ENCODE data around the gene GGN. TPM values are rescaled to one million over a fixed set of nuclear protein-coding genes. Genes with fewer than 3 reads are reported as not detected.

Gene GGN
- total RNA-seq, 2 experiments from 2014 or later: 0.17 to 0.19 TPM

DNA sequence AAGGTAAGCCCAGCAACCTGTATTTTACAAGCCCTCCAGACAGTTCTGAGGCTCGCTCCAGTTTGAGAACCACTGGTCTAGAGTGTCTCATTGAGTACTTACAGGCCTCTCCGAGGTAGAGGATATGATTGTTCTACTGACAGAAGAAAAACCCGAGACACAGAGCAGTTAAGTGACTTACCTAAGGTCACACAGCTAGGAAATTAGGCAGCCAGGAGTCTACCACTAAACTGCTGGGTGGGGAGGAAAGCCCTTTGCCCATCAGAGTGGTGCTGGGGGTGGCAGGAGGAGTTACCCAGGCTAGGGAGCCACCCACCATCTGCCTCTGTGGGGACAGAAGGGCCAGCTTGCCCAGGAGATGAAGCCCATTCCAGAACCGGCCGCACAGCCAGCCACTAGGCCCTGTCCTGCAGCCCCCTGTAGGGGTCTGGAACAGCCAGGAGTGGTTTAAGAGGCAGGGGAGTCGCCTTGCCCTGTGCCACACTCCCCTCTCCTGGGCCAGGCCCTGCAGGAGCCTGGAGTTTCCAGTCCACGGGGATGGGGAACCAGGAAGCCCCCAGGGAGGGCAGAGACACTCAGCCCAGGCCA lies 37.5 kb upstream of the GGN start:
- H3K9me3 ChIP-seq (ENCODE audit: control insufficient read depth in 1 of 2, insufficient read depth in 1 of 2, low read length in 2 of 2): no peaks in the 10 kb centered on the region
- no peaks in the 10 kb centered on the region for H3K9me3 Mint-ChIP-seq
- H3K27me3 ChIP-seq (ENCODE audit: control insufficient read depth in 1 of 2, insufficient read depth in 2 of 2, low read length in 2 of 2): no peaks in the 10 kb centered on the region
- no peak overlapping the region for H3K27ac ChIP-seq (ENCODE audit: low read depth in 1 of 2, low read length in 2 of 2)
- no peak for ATAC-seq (ENCODE audit: poor library complexity)
- peak overlapping the region; percentile 40 for H3K4me3 ChIP-seq (ENCODE audit: low read length)
- peaks cover 25% of the 10 kb centered on the region for H3K4me1 Mint-ChIP-seq (ENCODE audit: low read depth)
- CTCF ChIA-PET: interaction anchor here (3.0 kb wide), 1 partner anchor 22 kb away, joined by 7 read pairs; the partner anchor contains the start of gene FAM98C
- H3K36me3 ChIP-seq (ENCODE audit: insufficient read depth, low read length): no peaks in the 10 kb centered on the region
- H3K4me3 Mint-ChIP-seq: no peak overlapping the region
- no peak overlapping the region for H3K27ac Mint-ChIP-seq
- TF ChIP-seq, protein P1, sequence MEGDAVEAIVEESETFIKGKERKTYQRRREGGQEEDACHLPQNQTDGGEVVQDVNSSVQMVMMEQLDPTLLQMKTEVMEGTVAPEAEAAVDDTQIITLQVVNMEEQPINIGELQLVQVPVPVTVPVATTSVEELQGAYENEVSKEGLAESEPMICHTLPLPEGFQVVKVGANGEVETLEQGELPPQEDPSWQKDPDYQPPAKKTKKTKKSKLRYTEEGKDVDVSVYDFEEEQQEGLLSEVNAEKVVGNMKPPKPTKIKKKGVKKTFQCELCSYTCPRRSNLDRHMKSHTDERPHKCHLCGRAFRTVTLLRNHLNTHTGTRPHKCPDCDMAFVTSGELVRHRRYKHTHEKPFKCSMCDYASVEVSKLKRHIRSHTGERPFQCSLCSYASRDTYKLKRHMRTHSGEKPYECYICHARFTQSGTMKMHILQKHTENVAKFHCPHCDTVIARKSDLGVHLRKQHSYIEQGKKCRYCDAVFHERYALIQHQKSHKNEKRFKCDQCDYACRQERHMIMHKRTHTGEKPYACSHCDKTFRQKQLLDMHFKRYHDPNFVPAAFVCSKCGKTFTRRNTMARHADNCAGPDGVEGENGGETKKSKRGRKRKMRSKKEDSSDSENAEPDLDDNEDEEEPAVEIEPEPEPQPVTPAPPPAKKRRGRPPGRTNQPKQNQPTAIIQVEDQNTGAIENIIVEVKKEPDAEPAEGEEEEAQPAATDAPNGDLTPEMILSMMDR (IDR thresholded peaks at IDR 0.05): no peak
- intact Hi-C loops (cut with DNase I, micrococcal nuclease): no loop called here
- H3K4me1 ChIP-seq (ENCODE audit: insufficient read depth, low read length): peaks cover 29% of the 10 kb centered on the region
- no peak for DNase-seq
- no peaks in the 10 kb centered on the region for H3K36me3 Mint-ChIP-seq (ENCODE audit: low read depth)
- POLR2A ChIA-PET: interaction anchor here (2.1 kb wide), 1 partner anchor 22 kb away, joined by 12 read pairs; the partner anchor contains the start of gene FAM98C
- peaks cover 5% of the 10 kb centered on the region for H3K27me3 Mint-ChIP-seq

DNA sequence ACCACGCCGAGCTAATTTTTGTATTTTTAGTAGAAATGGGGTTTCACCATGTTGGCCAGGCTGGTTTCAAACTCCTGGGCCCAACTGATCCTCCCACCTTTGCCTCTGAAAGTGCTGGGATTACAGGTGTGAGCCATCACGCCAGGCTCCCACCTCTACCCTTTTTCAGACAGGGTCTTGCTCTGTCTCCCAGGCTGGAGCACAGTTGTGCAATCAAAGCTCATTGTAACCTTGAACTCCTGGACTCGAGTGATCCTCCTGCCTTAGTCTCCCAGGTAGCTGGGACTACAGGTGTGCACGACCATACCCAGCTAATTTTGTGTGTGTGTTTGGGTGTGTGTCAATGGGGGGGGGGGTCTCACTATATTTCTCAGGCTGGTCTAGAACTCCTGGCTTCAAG lies 36.4 kb upstream of the GGN start:
- Mint-ChIP-seq H3K4me3 (no peak overlapping the region), H3K27me3 (peaks cover 5% of the 10 kb centered on the region), H3K9me3 (no peaks in the 10 kb centered on the region), H3K36me3 (ENCODE audit: low read depth) (no peaks in the 10 kb centered on the region), H3K4me1 (ENCODE audit: low read depth) (peaks cover 21% of the 10 kb centered on the region), H3K27ac (no peak overlapping the region)
- Histone ChIP-seq H3K36me3 (ENCODE audit: insufficient read depth, low read length) (no peaks in the 10 kb centered on the region), H3K9me3 (ENCODE audit: control insufficient read depth in 1 of 2, insufficient read depth in 1 of 2, low read length in 2 of 2) (no peaks in the 10 kb centered on the region), H3K27me3 (ENCODE audit: control insufficient read depth in 1 of 2, insufficient read depth in 2 of 2, low read length in 2 of 2) (no peaks in the 10 kb centered on the region), H3K27ac (ENCODE audit: low read depth in 1 of 2, low read length in 2 of 2) (no peak overlapping the region), H3K4me1 (ENCODE audit: insufficient read depth, low read length) (peaks cover 26% of the 10 kb centered on the region), H3K4me3 (ENCODE audit: low read length) (no peak overlapping the region)
- no peak for DNase-seq
- no peak for ATAC-seq (ENCODE audit: poor library complexity)
- intact Hi-C loops (cut with DNase I, micrococcal nuclease): no loop called here
- POLR2A ChIA-PET: no interaction called here
- TF ChIP-seq, protein P1 (IDR thresholded peaks at IDR 0.05): no peak
- CTCF ChIA-PET: interaction anchor here (3.0 kb wide), 1 partner anchor 21 kb away, joined by 7 read pairs; the partner anchor contains the start of gene FAM98C

DNA sequence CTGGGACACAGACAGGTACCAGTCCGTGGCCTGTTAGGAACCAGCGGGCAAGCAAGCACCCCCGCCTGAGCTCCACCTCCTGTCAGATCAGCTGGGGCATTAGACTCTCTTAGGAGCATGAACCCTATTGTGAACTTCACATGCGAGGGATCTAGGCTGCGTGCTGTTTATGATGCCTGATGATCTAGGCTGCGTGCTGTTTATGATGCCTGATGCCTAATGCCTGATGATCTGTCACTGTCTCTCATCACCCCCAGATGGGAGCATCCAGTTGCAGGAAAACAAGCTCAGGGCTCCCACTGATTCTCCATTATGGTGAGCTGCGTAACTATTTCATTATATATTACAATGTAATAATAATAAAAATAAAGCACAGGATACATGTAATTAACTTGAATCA lies 34.6 kb upstream of the GGN start:
- Histone ChIP-seq H3K27ac (ENCODE audit: low read depth in 1 of 2, low read length in 2 of 2) (no peak overlapping the region), H3K4me3 (ENCODE audit: low read length) (no peak overlapping the region), H3K27me3 (ENCODE audit: control insufficient read depth in 1 of 2, insufficient read depth in 2 of 2, low read length in 2 of 2) (no peaks in the 10 kb centered on the region), H3K4me1 (ENCODE audit: insufficient read depth, low read length) (peaks cover 35% of the 10 kb centered on the region), H3K9me3 (ENCODE audit: control insufficient read depth in 1 of 2, insufficient read depth in 1 of 2, low read length in 2 of 2) (no peaks in the 10 kb centered on the region), H3K36me3 (ENCODE audit: insufficient read depth, low read length) (no peaks in the 10 kb centered on the region)
- ChIA-PET POLR2A (no interaction called here), CTCF (no interaction called here)
- intact Hi-C loops (cut with DNase I, micrococcal nuclease): no loop called here
- TF ChIP-seq, protein P1 (IDR thresholded peaks at IDR 0.05): no peak
- ATAC-seq (ENCODE audit: poor library complexity): no peak
- no peak overlapping the region for H3K4me3 Mint-ChIP-seq
- peaks cover 29% of the 10 kb centered on the region for H3K4me1 Mint-ChIP-seq (ENCODE audit: low read depth)
- no peak for DNase-seq
- H3K27ac Mint-ChIP-seq: no peak overlapping the region
- no peaks in the 10 kb centered on the region for H3K36me3 Mint-ChIP-seq (ENCODE audit: low read depth)
- H3K27me3 Mint-ChIP-seq: peaks cover 1% of the 10 kb centered on the region
- H3K9me3 Mint-ChIP-seq: no peaks in the 10 kb centered on the region
